WERI-Rb-1 (cell line): ENCODE data around the gene HSPA12B.

Experiments
- DNase-seq: peaks from one replicate; pipeline ENCODE4 v3.0.0-alpha.2; 2020
- H3K27ac ChIP-seq: fragments of 250-450 bp; sonication (Bioruptor Pico); 2 replicates; pipeline ENCODE4 v1.5.1; 2020; ENCODE audit warnings: mild to moderate bottlenecking, moderate library complexity
- H3K27me3 ChIP-seq: fragments of 250-450 bp; sonication (Bioruptor Pico); 2 replicates; pipeline ENCODE4 v1.5.1; 2021; ENCODE audit warnings: mild to moderate bottlenecking, low read depth, moderate library complexity; ENCODE audit not compliant: insufficient read depth, severe bottlenecking
- H3K36me3 ChIP-seq: fragments of 250-450 bp; sonication (Bioruptor Pico); 2 replicates; pipeline ENCODE4 v1.5.1; 2020; ENCODE audit warnings: mild to moderate bottlenecking, moderate library complexity
- H3K4me3 ChIP-seq: 2 replicates; pipeline ENCODE4 v1.5.1; 2011; ENCODE audit warnings: low read depth, mild to moderate bottlenecking, control low read depth, low read length
- H3K9me3 ChIP-seq: fragments of 250-450 bp; sonication (Bioruptor Pico); 2 replicates; pipeline ENCODE4 v1.5.1; 2021; ENCODE audit warnings: mild to moderate bottlenecking, moderate library complexity; ENCODE audit not compliant: severe bottlenecking
- TF ChIP-seq, protein P1 (sequence below): IDR thresholded peaks from 2 replicates; pipeline ENCODE4 v1.5.1; 2011; ENCODE audit warnings: low read depth, mild to moderate bottlenecking, control low read depth, inconsistent platforms, low read length

The HSPA12B gene

DNA sequence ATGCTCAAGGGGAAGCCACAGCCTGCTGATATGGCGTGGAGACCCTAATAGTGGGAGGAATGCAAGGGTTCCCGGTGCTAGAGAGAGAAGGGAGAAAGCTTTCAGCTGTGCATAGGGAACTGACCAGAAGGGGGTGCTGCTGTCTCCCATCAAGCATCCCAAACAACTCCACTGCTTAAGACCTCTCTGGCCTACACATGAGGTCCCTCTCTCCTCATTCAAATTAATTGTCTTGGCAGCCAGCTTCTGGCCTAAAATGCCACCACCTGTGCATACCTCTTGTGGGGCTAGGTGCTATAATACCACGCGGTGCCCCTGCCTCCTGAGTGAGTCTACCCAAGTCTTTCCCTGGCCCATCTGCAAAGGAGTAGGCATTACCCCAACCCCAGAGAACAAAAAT lies 20.6 kb downstream of the HSPA12B start:
- H3K9me3 ChIP-seq: no peaks in the 10 kb centered on the region
- peaks cover 22% of the 10 kb centered on the region for H3K36me3 ChIP-seq
- DNase-seq: peak; percentile 60
- H3K27me3 ChIP-seq: no peaks in the 10 kb centered on the region
- H3K4me3 ChIP-seq: no peak overlapping the region
- TF ChIP-seq, protein P1, sequence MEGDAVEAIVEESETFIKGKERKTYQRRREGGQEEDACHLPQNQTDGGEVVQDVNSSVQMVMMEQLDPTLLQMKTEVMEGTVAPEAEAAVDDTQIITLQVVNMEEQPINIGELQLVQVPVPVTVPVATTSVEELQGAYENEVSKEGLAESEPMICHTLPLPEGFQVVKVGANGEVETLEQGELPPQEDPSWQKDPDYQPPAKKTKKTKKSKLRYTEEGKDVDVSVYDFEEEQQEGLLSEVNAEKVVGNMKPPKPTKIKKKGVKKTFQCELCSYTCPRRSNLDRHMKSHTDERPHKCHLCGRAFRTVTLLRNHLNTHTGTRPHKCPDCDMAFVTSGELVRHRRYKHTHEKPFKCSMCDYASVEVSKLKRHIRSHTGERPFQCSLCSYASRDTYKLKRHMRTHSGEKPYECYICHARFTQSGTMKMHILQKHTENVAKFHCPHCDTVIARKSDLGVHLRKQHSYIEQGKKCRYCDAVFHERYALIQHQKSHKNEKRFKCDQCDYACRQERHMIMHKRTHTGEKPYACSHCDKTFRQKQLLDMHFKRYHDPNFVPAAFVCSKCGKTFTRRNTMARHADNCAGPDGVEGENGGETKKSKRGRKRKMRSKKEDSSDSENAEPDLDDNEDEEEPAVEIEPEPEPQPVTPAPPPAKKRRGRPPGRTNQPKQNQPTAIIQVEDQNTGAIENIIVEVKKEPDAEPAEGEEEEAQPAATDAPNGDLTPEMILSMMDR: peak; percentile 96
- no peak overlapping the region for H3K27ac ChIP-seq

DNA sequence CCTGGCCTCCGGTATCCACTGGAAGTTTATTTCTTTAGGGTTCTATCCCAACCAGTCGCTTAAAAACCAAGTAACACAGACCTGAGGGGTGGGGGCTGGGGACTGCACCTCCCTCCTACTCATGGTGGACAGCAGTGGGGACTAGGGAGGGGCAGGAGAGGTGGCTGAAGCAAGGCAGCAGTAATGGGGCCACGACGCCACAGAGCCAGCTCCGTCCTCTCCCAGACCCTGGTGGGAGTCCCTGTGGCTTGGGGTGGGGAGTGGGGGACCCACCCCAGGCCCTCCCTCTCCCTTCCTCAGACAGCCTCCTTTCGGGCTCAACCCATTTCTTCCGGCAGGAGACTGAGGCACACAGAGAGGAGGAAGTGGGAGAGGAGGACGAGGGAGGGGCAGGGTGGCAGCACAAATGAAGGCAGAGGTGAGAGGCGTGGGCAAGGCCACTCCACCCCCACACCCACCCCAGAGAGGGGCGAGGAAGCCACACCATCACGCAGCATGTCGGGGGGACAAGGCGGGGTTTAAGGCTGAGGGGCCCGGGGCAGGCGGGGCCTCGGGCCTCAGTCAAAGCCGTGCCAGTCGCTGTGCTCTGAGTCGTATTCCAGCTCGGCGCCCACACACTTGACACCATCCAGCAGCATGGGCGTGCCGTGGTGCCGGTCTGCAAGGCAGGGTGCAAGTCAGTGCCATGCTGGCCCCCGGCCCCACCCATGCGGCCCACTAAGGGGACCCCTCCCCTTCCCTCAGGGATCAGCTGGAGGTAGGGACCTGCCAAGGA lies 21.2 kb downstream of the HSPA12B start:
- Histone ChIP-seq H3K36me3 (peaks cover 28% of the 10 kb centered on the region), H3K9me3 (no peaks in the 10 kb centered on the region), H3K27me3 (no peaks in the 10 kb centered on the region), H3K27ac (no peak overlapping the region), H3K4me3 (no peak overlapping the region)
- TF ChIP-seq, protein P1: no peak
- DNase-seq: no peak

DNA sequence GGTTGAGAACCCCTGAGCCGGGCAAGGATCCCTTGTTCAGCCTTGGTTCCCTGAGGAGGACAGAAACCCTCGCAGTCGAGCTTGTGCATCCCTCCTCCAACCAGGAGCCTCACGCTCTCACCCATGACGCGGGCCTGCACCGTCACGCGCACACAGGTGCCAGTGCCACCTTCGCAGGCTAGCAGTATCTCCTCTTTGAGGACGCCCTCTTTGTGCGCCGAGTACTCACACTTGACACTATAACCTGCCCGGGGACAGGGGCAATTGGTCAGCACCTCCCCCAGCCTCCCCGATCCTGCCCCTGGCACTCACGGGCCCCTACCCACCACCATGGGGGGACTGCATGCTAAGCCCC lies 21.8 kb downstream of the HSPA12B start:
- no peak for DNase-seq
- H3K27ac ChIP-seq: no peak overlapping the region
- H3K27me3 ChIP-seq: no peaks in the 10 kb centered on the region
- H3K9me3 ChIP-seq: no peaks in the 10 kb centered on the region
- H3K36me3 ChIP-seq: peaks cover 31% of the 10 kb centered on the region
- H3K4me3 ChIP-seq: no peak overlapping the region
- TF ChIP-seq, protein P1: no peak

DNA sequence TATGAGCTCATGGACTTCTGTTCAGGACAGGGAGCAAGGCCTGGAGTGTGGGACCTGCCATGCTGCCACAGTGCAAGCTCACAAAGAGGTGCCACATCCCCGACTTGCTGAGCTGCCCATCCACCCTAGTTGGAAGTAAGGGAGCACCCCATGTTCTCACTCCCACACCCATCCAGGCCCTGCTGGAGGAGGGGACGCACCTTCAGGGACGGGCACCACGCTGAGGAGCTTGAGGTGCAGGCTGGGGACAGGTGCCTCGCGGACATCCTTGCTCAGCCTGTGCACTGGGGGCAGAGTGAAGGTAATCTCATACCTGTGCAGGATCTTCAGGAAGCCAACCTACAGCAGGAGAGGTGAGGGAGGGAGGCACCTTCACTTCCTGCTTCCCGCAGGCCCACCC lies 22.8 kb downstream of the HSPA12B start:
- Histone ChIP-seq H3K9me3 (no peaks in the 10 kb centered on the region), H3K27ac (no peak overlapping the region), H3K27me3 (no peaks in the 10 kb centered on the region), H3K36me3 (peaks cover 36% of the 10 kb centered on the region), H3K4me3 (no peak overlapping the region)
- DNase-seq: no peak
- TF ChIP-seq, protein P1: no peak

DNA sequence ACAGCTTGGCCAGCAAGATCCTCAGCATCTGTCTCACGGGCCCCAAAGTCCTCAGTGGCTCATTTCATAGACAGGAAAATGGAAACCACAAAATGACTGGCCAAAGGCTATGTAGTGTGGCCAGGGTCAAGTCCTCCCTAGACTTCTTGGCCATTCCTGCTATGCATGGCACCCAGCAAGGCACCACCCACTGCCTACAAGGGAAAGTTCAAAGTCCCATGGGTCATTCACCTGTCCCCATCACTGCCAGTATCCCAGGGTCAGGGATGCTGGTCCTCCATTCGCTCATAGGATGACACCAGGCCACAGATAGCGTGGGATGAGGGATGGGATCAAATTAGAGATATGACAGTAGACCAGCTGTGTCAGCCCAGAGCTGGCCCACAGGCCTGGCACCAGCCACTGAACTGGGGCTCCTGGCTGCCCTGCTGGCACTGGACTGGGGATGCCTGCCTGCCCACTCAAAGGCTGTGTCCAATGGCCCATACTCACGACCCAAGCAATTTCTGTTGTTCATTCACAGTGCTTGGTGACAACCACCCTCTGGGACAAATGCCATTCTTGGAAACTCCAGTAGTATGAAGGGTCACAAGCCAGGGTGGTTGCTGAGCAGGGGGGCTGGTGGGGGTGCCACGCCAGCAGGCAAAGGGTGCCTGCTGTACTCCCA lies 23.5 kb downstream of the HSPA12B start:
- H3K4me3 ChIP-seq: no peak overlapping the region
- no peak for DNase-seq
- H3K9me3 ChIP-seq: no peaks in the 10 kb centered on the region
- H3K36me3 ChIP-seq: peaks cover 34% of the 10 kb centered on the region
- H3K27ac ChIP-seq: no peak overlapping the region
- TF ChIP-seq, protein P1: no peak
- no peaks in the 10 kb centered on the region for H3K27me3 ChIP-seq
